ENCODE data around the gene CLCN3. TPM values are rescaled to one million over a fixed set of nuclear protein-coding genes. Genes with fewer than 3 reads are reported as not detected.

The CLCN3 gene
- total RNA-seq, 2 donors from 2014 or later: 22.4 to 40.5 TPM

DNA sequence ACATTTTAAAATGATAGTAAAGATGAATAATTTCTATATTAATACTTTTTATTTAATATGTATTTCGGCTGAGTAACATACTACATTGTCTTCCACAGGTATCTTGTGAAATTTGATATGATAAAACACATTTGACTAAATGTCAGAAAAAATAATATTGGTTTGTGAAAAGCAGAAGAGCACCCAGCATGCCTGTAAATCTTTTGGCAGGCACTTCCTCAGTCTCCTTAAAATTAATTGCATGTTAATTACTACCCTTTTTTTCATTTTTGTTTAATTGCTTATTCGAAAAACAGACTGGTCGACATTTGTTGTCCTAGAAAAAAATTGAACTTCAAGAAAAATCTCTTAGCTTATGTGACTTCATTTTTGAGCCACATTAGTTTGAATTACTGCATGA is 40.6 kb downstream of the CLCN3 start:
- TF ChIP-seq, protein P1, sequence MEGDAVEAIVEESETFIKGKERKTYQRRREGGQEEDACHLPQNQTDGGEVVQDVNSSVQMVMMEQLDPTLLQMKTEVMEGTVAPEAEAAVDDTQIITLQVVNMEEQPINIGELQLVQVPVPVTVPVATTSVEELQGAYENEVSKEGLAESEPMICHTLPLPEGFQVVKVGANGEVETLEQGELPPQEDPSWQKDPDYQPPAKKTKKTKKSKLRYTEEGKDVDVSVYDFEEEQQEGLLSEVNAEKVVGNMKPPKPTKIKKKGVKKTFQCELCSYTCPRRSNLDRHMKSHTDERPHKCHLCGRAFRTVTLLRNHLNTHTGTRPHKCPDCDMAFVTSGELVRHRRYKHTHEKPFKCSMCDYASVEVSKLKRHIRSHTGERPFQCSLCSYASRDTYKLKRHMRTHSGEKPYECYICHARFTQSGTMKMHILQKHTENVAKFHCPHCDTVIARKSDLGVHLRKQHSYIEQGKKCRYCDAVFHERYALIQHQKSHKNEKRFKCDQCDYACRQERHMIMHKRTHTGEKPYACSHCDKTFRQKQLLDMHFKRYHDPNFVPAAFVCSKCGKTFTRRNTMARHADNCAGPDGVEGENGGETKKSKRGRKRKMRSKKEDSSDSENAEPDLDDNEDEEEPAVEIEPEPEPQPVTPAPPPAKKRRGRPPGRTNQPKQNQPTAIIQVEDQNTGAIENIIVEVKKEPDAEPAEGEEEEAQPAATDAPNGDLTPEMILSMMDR (IDR thresholded peaks at IDR 0.05): no peak
- no peak for TF ChIP-seq POLR2A (IDR thresholded peaks at IDR 0.05)
- intact Hi-C loops (cut with DNase I): no loop called here
- Histone ChIP-seq H3K27ac (peak overlapping the region in 3 of 4 donors; percentile 90 to 97 (median 90)), H3K27me3 (no peaks in the 10 kb centered on the region), H3K4me1 (peaks cover 70% of the 10 kb centered on the region), H3K36me3 (replicated peaks in 1 of 2; ENCODE audit: insufficient read depth in 1 of 2, low read depth in 2 of 2) (no peaks in the 10 kb centered on the region), H3K9me3 (no peaks in the 10 kb centered on the region), H3K4me3 (no peak overlapping the region)
- ATAC-seq (no peak), DNase-seq (no peak)
- 15% methylated on average over 3 of the region's 3 CpGs for whole genome bisulfite sequencing, 2 donors

DNA sequence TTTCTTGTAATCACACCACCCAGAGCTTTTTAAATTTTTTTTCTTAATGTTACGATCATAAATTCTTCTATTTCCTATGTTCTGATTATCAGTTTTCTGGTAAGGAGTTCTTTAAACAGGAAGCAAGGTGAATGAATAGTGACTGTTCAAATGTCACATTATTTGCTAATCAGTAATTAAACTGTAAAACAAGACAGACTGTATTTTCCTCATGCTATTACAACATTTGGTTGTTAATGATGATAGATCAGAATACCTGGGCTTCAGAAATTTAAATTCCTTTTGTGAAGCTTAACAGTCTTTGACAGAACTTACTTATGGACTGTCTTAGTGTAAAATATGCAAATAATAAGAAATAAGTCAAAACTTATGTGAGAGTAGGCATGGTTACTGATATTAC is 41.4 kb downstream of the CLCN3 start:
- Histone ChIP-seq H3K4me1 (peaks cover 77% of the 10 kb centered on the region), H3K36me3 (replicated peaks in 1 of 2; ENCODE audit: insufficient read depth in 1 of 2, low read depth in 2 of 2) (no peaks in the 10 kb centered on the region), H3K27me3 (no peaks in the 10 kb centered on the region), H3K27ac (peak overlapping the region in 3 of 4 donors; percentile 90 to 97 (median 90)), H3K4me3 (no peak overlapping the region), H3K9me3 (no peaks in the 10 kb centered on the region)
- TF ChIP-seq, protein P1 (IDR thresholded peaks at IDR 0.05): no peak
- TF ChIP-seq POLR2A (IDR thresholded peaks at IDR 0.05): no peak
- intact Hi-C loops (cut with DNase I): no loop called here
- 13 to 23% methylated on average over 1 of the region's 1 CpG for WGBS, 2 donors
- no peak for ATAC-seq
- DNase-seq: no peak

DNA sequence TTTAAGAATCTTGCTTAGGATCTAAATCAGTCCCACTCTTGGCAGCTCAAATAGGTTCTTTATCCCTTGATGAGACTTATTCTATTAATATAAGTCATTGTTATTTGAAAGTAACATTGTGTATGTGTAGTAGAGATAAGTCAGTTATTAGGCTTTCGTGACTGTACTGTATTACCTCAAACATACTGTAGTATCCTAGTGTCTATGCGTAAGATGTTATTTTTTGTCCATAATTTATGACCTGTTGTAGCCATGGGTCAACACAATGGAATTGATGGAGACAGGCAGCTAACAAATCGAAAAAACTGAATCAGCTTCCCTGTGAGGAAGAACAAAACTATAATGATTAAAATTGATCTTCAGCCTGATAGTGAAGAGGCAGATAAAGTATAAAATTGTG is 41.8 kb downstream of the CLCN3 start:
- H3K4me3 ChIP-seq: no peak overlapping the region
- ATAC-seq (no peak), DNase-seq (no peak)
- peak overlapping the region; percentile 18 to 97 (median 90) for H3K27ac ChIP-seq
- no peaks in the 10 kb centered on the region for H3K9me3 ChIP-seq
- 43 to 46% methylated on average over 3 of the region's 3 CpGs for WGBS, 2 donors
- no peaks in the 10 kb centered on the region for H3K27me3 ChIP-seq
- no peaks in the 10 kb centered on the region for H3K36me3 ChIP-seq (replicated peaks in 1 of 2; ENCODE audit: insufficient read depth in 1 of 2, low read depth in 2 of 2)
- intact Hi-C loops (cut with DNase I): no loop called here
- peaks cover 77% of the 10 kb centered on the region for H3K4me1 ChIP-seq
- TF ChIP-seq POLR2A (IDR thresholded peaks at IDR 0.05): no peak
- TF ChIP-seq, protein P1 (IDR thresholded peaks at IDR 0.05): no peak

DNA sequence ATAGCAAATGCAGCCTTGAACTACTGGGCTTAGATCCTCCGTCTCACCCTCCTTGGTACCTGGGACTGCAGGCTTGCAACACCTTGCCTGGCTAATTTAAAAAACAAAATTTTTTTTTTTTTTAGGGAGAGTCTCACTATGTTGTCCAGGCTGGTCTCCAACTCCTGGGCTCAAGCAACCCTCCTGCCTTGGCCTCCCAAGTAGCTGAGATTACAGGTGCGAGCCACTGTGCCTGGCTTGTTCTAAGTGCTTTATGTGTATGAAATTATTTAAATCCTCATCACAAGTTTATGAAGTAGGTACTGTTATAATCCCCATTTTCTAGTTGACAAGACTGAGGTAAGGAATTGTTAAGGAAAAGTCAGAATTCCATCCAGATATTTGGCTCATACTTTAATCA is 43.0 kb downstream of the CLCN3 start:
- Histone ChIP-seq H3K9me3 (no peaks in the 10 kb centered on the region), H3K36me3 (replicated peaks in 1 of 2; ENCODE audit: insufficient read depth in 1 of 2, low read depth in 2 of 2) (no peaks in the 10 kb centered on the region), H3K4me3 (no peak overlapping the region), H3K27ac (peak overlapping the region; percentile 20 to 97 (median 83)), H3K4me1 (peaks cover 79% of the 10 kb centered on the region), H3K27me3 (no peaks in the 10 kb centered on the region)
- no peak for DNase-seq
- intact Hi-C loops (cut with DNase I): no loop called here
- ATAC-seq: no peak
- WGBS, 2 donors: 87 to 91% methylated on average over 2 of the region's 2 CpGs
- TF ChIP-seq, protein P1 (IDR thresholded peaks at IDR 0.05): no peak
- TF ChIP-seq POLR2A (IDR thresholded peaks at IDR 0.05): no peak

DNA sequence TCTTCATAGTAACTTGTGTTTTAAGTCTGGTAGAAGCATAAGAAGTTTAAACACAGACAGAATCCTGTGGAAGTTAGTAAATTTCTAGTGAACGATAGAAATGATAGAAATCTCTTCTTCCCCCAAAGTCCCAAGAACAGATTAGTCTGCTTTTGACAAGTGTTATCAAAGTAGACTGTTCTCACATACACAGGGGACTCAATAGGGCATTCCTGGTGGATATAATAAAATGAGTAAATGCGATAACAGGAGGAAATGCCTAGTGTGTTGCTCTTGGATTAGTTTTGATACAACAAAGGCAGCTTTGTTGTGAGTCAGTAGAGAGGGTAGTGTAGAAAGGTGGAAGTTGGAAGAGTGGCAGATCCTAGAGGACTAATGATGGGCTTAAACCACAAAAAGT is 43.5 kb downstream of the CLCN3 start:
- no peak for DNase-seq
- intact Hi-C loops (cut with DNase I): no loop called here
- Histone ChIP-seq H3K4me3 (no peak overlapping the region), H3K9me3 (no peaks in the 10 kb centered on the region), H3K27ac (peak overlapping the region; percentile 20 to 97 (median 83)), H3K36me3 (replicated peaks in 1 of 2; ENCODE audit: insufficient read depth in 1 of 2, low read depth in 2 of 2) (no peaks in the 10 kb centered on the region), H3K27me3 (no peaks in the 10 kb centered on the region), H3K4me1 (peaks cover 79% of the 10 kb centered on the region)
- TF ChIP-seq POLR2A (IDR thresholded peaks at IDR 0.05): no peak
- TF ChIP-seq, protein P1 (IDR thresholded peaks at IDR 0.05): no peak
- WGBS, 2 donors: 33 to 41% methylated on average over 2 of the region's 2 CpGs
- peak; percentile 20 for ATAC-seq
